Chondrocyte (in vitro differentiated cells): ENCODE measurements around the gene TBCA. TPM values are rescaled to one million over a fixed set of nuclear protein-coding genes. Genes with fewer than 3 reads are reported as not detected.

Source experiments
- DNase-seq: peaks from one replicate; pipeline ENCODE4 v3.0.0; 2021; ENCODE audit warnings: mixed read lengths, low spot score
- H3K27ac Mint-ChIP-seq: one replicate; pipeline ENCODE4 v1.8.0; 2021; ENCODE audit warnings: mild to moderate bottlenecking, moderate library complexity, mixed read lengths; ENCODE audit not compliant: unreplicated experiment
- H3K27me3 Mint-ChIP-seq: 2 replicates; pipeline ENCODE4 v1.8.0; 2021; ENCODE audit warnings: low read depth, mixed read lengths
- H3K36me3 Mint-ChIP-seq: 2 replicates; pipeline ENCODE4 v1.8.0; 2021; ENCODE audit warnings: low read depth, mixed read lengths
- H3K4me1 Mint-ChIP-seq: 2 replicates; pipeline ENCODE4 v1.8.0; 2021; ENCODE audit warnings: low read depth, mild to moderate bottlenecking, mixed read lengths
- H3K4me3 Mint-ChIP-seq: one replicate; pipeline ENCODE4 v1.8.0; 2021; ENCODE audit warnings: mild to moderate bottlenecking, moderate library complexity, mixed read lengths; ENCODE audit not compliant: unreplicated experiment
- H3K9me3 Mint-ChIP-seq: 2 replicates; pipeline ENCODE4 v1.8.0; 2021; ENCODE audit warnings: low read depth, mixed read lengths
- total RNA-seq: library from RNA; stranded (reverse); gene quantifications from 3 replicates; pipeline ENCODE4 v1.2.1, GENCODE V29; 2021
- TF ChIP-seq, protein P1 (sequence below): fragments of 200-600 bp; sonication (generic); IDR thresholded peaks from 2 replicates; pipeline ENCODE4 v1.5.0; 2021; ENCODE audit warnings: antibody characterized with exemption, mild to moderate bottlenecking, moderate library complexity

The TBCA gene
- total RNA-seq, 1 donor from 2014 or later, result 163 TPM

DNA sequence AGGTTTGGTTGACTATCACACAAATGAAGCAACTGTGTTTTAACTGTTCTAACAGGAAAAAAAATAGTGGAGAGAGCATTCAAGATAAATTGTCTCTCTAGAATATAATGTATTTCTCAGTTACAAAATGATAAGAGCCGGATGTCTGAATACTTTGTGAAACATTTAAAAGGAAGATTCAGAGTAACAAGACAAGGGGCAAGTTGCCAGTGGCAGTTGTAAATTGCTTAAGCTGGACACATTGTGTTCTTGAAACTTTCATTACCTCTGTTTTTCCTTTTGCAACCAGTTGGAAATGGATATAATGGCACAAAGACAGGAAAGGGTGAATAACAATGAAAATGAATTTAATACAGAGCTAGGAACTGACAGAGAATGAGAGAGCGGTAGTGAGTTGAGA is 15.2 kb upstream of the TBCA start:
- peaks cover 3% of the 10 kb centered on the region for H3K36me3 Mint-ChIP-seq
- TF ChIP-seq, protein P1, sequence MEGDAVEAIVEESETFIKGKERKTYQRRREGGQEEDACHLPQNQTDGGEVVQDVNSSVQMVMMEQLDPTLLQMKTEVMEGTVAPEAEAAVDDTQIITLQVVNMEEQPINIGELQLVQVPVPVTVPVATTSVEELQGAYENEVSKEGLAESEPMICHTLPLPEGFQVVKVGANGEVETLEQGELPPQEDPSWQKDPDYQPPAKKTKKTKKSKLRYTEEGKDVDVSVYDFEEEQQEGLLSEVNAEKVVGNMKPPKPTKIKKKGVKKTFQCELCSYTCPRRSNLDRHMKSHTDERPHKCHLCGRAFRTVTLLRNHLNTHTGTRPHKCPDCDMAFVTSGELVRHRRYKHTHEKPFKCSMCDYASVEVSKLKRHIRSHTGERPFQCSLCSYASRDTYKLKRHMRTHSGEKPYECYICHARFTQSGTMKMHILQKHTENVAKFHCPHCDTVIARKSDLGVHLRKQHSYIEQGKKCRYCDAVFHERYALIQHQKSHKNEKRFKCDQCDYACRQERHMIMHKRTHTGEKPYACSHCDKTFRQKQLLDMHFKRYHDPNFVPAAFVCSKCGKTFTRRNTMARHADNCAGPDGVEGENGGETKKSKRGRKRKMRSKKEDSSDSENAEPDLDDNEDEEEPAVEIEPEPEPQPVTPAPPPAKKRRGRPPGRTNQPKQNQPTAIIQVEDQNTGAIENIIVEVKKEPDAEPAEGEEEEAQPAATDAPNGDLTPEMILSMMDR, result no peak
- H3K4me1 Mint-ChIP-seq, result no peaks in the 10 kb centered on the region
- peaks cover 13% of the 10 kb centered on the region for H3K27me3 Mint-ChIP-seq
- peaks cover 15% of the 10 kb centered on the region for H3K9me3 Mint-ChIP-seq
- no peak for DNase-seq
- H3K4me3 Mint-ChIP-seq, result no peak overlapping the region
- H3K27ac Mint-ChIP-seq, result no peak overlapping the region

DNA sequence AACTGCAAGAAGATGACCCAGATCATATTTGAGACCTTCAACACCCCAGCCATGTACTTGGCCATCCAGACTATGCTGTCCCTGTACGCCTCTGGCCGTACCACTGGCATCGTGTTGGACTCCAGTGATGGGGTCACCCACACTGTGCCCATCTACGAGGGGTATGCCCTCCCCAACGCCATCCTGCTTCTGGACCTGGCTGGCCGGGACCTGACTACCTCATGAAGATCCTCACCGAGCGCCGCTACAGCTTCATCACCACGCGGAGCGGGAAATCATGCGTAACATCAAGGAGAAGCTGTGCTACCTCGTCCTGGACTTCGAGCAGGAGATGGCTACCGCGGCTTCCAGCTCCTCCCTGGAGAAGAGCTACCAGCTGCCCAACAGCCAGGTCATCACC is 9.1 kb upstream of the TBCA start:
- DNase-seq, result peak; percentile 69
- Mint-ChIP-seq H3K27ac (no peak overlapping the region), H3K4me1 (no peaks in the 10 kb centered on the region), H3K9me3 (no peaks in the 10 kb centered on the region), H3K36me3 (no peaks in the 10 kb centered on the region), H3K4me3 (no peak overlapping the region), H3K27me3 (no peaks in the 10 kb centered on the region)
- TF ChIP-seq, protein P1, result no peak

DNA sequence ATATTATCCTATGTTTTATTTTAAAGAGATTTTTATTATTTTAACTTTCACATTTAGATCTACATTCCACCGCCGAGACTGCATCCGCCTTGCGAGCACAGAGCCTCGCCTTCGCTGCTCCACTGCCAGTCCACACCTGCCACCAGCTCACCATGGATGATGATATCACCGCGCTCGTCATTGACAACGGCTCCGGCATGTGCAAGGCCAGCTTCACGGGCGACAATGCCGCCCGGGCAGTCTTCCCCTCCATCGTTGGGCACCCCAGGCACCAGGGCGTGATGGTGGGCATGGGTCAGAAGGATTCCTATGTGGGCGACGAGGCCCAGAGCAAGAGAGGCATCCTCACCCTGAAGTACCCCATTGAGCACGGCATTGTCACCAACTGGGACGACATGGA is 8.6 kb upstream of the TBCA start:
- H3K4me1 Mint-ChIP-seq, result no peaks in the 10 kb centered on the region
- no peaks in the 10 kb centered on the region for H3K9me3 Mint-ChIP-seq
- H3K27ac Mint-ChIP-seq, result no peak overlapping the region
- no peaks in the 10 kb centered on the region for H3K36me3 Mint-ChIP-seq
- no peak overlapping the region for H3K4me3 Mint-ChIP-seq
- DNase-seq, result peak; percentile 73
- TF ChIP-seq, protein P1, result no peak
- no peaks in the 10 kb centered on the region for H3K27me3 Mint-ChIP-seq

DNA sequence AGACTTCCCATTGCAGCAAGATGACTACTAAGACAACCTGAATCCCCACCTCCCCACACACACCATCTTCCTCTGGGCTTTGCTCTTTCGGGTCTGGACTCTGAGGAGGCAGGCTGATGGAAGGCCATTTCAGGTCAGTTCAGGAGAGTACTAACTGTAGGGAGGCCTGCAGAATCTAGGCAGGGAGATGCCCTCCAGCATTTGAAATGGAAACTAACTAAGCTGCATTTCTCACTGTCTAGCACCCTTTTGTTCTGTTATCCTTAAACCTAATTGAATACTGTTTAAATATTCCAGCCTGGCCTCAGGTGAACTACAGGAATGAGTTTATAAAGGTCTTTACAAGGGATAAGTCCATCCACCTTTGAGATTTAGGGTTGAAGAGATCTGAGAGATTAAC is 4.9 kb upstream of the TBCA start:
- TF ChIP-seq, protein P1, result no peak
- Mint-ChIP-seq H3K36me3 (no peaks in the 10 kb centered on the region), H3K27me3 (no peaks in the 10 kb centered on the region), H3K9me3 (no peaks in the 10 kb centered on the region), H3K27ac (no peak overlapping the region), H3K4me3 (no peak overlapping the region), H3K4me1 (peaks cover 5% of the 10 kb centered on the region)
- no peak for DNase-seq

DNA sequence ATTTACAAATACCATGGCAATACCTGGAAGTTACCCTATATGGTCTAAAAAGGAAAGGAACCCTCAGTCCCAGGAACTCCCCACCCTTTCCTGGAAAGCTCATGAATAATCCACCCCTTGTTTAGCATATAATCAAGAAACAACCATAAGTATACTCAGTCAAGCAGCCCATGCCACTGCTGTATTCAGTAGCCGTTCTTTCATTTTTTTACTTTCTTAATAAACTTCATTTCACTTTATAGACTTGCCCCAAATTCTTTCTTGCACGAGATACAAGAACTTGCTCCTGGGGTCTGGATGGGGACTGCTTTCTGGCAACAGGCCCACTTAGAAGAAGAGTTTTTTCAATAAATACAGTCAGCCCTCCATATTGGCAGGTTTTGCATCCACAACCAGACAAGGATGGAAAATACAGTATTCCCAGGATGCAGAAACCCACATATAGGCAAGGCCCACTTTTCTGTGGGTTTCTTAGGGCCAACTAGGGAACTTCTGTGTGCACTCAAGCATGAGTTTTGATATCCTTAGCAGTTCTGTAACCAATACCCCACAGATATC is 2.8 kb upstream of the TBCA start:
- Mint-ChIP-seq H3K9me3 (no peaks in the 10 kb centered on the region), H3K36me3 (no peaks in the 10 kb centered on the region), H3K27me3 (no peaks in the 10 kb centered on the region), H3K27ac (no peak overlapping the region), H3K4me1 (peaks cover 21% of the 10 kb centered on the region), H3K4me3 (no peak overlapping the region)
- TF ChIP-seq, protein P1, result no peak
- no peak for DNase-seq
